RPMI7951 (cell line): Measurements from ENCODE around the gene PIMREG. TPM values are rescaled to one million over a fixed set of nuclear protein-coding genes. Genes with fewer than 3 reads are reported as not detected.
A peak's percentile ranks its signal among the peaks of the same experiment; 100 is the strongest.

ENCODE experiments used
- DNase-seq: peaks from one replicate; pipeline ENCODE4 v3.0.0-alpha.2; 2012; ENCODE audit warnings: low read depth
- total RNA-seq: library from RNA; depleted of rRNA; stranded (reverse); fragments of >200 nt; shearing (Covaris generic); gene quantifications from 2 replicates; pipeline ENCODE4 v1.2.3, GENCODE V29; 2014; rRNA removed

The PIMREG gene
- total RNA-seq, result 82.8 and 94.7 TPM in 2 replicates

- peak; percentile 93 for DNase-seq
Observed at GRCh38 chr17:6443692-6444570, at the start of gene PIMREG. TSS of gene PIMREG (plus strand) at chr17:6444455. CDS start at chr17:6445111, 656 bp downstream.

- no peak for DNase-seq
Observed at GRCh38 chr17:6398955-6399354, 45.3 kb upstream of the PIMREG start.

- peak; percentile 45 for DNase-seq
Observed at GRCh38 chr17:6402258-6402657, 42.0 kb upstream of the PIMREG start.

- no peak for DNase-seq
Observed at GRCh38 chr17:6408276-6408675, 36.0 kb upstream of the PIMREG start.

GRCh38 chr17:6408735-6409134 lies 35.5 kb upstream of the PIMREG start:
- DNase-seq, result no peak

- DNase-seq, result peak; percentile 51
Observed at GRCh38 chr17:6413065-6413464, 31.2 kb upstream of the PIMREG start.

GRCh38 chr17:6415616-6416015 lies 28.6 kb upstream of the PIMREG start:
- no peak for DNase-seq

- DNase-seq, result no peak
Observed at GRCh38 chr17:6420173-6420641, 24.0 kb upstream of the PIMREG start.

GRCh38 chr17:6421700-6422604 lies 22.3 kb upstream of the PIMREG start:
- peak; percentile 69 for DNase-seq

GRCh38 chr17:6422654-6423241 lies 21.5 kb upstream of the PIMREG start:
- no peak for DNase-seq

- DNase-seq, result no peak
Observed at GRCh38 chr17:6423931-6424330, 20.3 kb upstream of the PIMREG start.

GRCh38 chr17:6425407-6425806 lies 18.8 kb upstream of the PIMREG start:
- no peak for DNase-seq

GRCh38 chr17:6426356-6427101 lies 17.7 kb upstream of the PIMREG start:
- DNase-seq, result no peak

GRCh38 chr17:6427279-6427781 lies 16.9 kb upstream of the PIMREG start:
- peak; percentile 72 for DNase-seq

- DNase-seq, result no peak
Observed at GRCh38 chr17:6428207-6428965, 15.9 kb upstream of the PIMREG start.

- DNase-seq, result no peak
Observed at GRCh38 chr17:6429266-6429665, 15.0 kb upstream of the PIMREG start.

GRCh38 chr17:6430769-6431168 lies 13.5 kb upstream of the PIMREG start:
- DNase-seq, result no peak

- DNase-seq, result no peak
Observed at GRCh38 chr17:6435051-6435450, 9.2 kb upstream of the PIMREG start, which contains the start of gene AIPL1. TSS of gene AIPL1 (minus strand) at chr17:6435121. CDS start at chr17:6435104, 17 bp downstream.

- peak; percentile 57 for DNase-seq
Observed at GRCh38 chr17:6435968-6436367, 8.3 kb upstream of the PIMREG start.

- no peak for DNase-seq
Observed at GRCh38 chr17:6437466-6437865, 6.8 kb upstream of the PIMREG start.
